ENCODE results near the gene USB1.

USB1 gene

GRCh38 chr16:58051821-58052603 is 50.8 kb downstream of the USB1 start:
- DNase-seq = no peak

- DNase-seq = no peak
Measured at GRCh38 chr16:58053682-58054005, 52.4 kb downstream of the USB1 start.

- DNase-seq = no peak
Measured at GRCh38 chr16:58054289-58054688, 53.1 kb downstream of the USB1 start.

GRCh38 chr16:58056580-58056979 is 55.4 kb downstream of the USB1 start:
- no peak for DNase-seq

- no peak for DNase-seq
Measured at GRCh38 chr16:58057121-58057520, 55.9 kb downstream of the USB1 start.

- no peak for DNase-seq
Measured at GRCh38 chr16:58057784-58058183, 56.6 kb downstream of the USB1 start.

- no peak for DNase-seq
Measured at GRCh38 chr16:58062821-58063220, 61.6 kb downstream of the USB1 start.

- no peak for DNase-seq
Measured at GRCh38 chr16:58063377-58064076, 62.3 kb downstream of the USB1 start.

GRCh38 chr16:58070585-58070984 is 69.4 kb downstream of the USB1 start:
- no peak for DNase-seq
